HG03439 (cell line): ENCODE data around the gene ACP7.
"Not testable (repeated sequence)": the region's sequence is repeated elsewhere in the genome, so short reads cannot be mapped to it uniquely, and the experiment has no call there.

Experiments
- ATAC-seq: cut with Tn5 transposase; IDR thresholded peaks from one replicate; pipeline ENCODE4 v1.9.1; 2021; ENCODE audit warnings: mild to moderate bottlenecking, moderate library complexity; ENCODE audit not compliant: unreplicated experiment

ACP7 gene, protein sequence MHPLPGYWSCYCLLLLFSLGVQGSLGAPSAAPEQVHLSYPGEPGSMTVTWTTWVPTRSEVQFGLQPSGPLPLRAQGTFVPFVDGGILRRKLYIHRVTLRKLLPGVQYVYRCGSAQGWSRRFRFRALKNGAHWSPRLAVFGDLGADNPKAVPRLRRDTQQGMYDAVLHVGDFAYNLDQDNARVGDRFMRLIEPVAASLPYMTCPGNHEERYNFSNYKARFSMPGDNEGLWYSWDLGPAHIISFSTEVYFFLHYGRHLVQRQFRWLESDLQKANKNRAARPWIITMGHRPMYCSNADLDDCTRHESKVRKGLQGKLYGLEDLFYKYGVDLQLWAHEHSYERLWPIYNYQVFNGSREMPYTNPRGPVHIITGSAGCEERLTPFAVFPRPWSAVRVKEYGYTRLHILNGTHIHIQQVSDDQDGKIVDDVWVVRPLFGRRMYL

DNA sequence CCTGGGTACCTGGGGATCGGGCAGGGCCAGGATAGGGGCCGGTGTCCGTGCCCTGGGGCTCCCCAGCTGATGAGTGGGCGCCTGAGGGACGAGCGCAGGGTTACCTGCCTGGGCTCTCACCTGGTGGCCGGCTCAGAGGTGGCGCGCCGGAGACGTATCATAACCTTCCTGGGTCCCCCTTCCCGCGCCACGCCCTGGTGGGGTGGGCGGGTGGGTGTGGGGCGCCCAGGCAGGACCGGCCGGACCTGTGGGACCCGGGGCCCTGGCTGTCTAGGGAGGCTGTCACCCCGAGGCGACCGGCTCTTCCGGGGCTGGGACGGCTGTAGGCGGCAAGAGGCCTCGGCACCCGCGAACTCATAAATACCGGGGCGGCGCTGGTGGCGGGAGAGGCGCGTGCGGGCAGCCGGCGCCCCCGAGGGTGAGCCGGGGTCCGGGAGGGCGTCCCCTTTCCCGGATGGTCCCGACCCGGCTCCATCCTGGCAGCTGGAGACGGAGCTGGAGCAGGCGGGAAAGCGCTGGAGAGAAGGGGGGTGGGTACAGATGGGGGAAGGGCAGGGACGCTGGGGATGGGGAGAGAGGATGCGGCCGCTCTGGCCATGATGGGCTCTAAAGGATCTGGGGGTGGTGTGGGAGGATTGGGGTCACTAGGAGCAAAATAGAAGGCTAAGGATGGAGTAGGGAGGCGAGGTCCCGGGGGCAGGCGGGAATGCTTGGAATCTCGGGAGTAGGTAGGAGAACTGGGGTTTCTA, at the start of gene ACP7:
ACP7 (plus strand) TSS at position 386 of the 749 bp plus-strand sequence. CDS start 902 bp downstream, outside the sequence.
- no peak for ATAC-seq

DNA sequence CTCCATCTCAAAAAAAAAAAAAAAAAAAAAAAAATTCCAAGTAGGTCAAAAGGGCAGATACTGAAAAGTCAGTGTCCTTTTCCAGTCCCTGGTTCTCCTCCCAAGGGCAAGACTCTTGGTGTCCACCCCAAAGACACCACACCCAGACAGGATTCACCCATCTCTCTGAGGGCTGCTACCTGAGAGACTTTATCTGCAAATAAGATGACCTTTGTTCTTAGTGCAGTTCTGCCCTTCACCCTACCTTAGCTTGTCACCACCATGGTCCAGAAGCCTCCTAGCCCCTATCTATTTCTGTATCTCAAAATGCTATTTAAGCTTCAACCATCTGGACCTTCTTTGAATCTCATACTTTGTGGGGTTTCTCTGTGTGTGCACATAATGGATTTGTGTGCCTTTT, 47.6 kb upstream of the ACP7 start:
- no peak for ATAC-seq

DNA sequence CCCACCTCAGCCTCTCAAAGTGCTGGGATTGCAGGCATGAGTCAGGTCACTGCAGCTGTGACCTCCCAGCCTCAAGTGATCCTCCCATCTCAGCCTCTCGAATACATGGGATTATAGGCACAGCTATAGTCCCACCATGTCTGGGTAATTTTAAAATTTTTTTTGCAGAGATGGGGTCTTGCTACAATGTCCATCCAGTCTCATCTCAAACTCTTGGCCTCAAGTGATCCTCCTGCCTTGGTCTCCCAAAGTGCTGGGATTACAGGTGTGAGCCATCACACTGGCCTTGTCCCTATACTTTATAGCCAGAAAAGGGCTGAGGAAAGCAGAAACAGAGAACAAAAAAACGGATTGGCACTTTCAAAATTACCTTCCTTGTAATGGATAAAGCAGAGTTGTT, 47.0 kb upstream of the ACP7 start:
- no peak for ATAC-seq

DNA sequence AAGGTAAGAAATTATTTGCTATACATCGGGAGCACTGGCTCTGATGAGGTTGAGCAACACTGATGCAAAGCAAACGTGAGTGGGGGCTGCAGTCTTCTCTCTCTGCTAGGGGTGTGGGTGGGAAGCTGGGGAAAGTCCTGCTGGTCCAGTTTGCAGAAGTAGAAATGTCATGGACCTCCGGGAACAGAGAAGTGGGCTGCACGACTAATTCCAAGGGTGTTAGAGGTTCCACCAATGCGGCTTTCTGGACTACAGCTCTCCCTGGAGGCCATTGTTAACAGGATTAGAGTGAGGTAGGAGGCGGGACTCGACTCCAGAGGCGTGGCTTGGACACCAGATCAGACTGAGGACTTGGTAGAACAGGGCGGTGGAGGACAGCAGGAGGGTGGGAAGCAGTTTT, 46.1 kb upstream of the ACP7 start:
- no peak for ATAC-seq

DNA sequence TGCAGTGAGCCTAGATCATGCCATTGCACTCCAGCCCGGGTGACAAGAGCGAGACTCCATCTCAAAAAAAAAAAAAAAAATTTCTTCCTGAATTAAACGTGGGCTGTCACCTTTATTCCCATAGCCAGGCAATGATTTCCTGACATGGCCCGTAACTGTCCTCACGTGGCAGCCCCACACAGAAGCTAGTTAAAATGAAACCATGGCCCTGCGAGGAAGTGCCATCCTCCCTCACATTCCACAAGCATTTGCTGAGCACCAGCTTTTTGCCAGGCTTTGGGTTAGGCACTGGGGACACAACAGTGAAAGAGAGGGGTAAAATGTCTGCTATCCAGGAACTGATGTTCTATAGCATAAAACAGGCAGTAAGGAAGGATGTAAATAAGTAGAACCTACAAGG, 38.7 kb upstream of the ACP7 start:
- no peak for ATAC-seq

DNA sequence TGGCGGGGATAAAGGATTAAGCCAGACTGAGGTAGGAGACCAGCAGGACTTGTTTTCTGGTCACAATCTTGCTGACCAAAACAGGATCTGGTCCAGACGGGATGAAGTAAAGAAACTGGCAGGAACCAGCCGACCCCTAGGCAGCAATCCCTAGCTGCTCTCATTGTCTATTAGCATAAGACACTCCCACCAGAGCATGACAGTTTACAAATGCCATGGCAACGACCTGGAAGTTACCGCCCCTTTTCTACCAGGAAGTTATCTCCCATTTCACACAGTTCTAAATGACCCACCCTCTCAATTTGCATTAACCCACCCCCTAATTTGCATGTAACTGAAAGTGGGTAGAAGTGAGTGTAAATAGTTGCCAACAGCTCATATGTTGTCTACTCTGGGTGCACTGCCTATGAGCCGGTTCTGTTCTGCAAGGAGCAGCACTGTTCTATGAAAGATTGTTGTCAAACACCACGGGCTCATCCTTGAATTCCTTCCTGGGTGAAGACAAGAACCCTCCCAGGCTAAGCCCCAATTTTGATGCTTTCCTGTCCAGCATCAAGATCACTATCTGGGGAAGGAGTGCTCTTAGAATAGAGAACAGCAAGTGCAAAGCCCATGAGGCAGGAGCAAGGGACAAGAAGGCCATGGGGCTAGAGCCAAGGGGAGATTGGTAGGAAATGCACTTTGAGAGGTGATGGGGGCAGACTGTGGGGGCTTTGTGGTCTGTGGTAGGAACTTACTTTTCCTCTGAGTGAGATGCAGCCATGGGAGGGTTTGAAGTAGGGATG, 37.9 kb upstream of the ACP7 start:
- ATAC-seq, result no peak

DNA sequence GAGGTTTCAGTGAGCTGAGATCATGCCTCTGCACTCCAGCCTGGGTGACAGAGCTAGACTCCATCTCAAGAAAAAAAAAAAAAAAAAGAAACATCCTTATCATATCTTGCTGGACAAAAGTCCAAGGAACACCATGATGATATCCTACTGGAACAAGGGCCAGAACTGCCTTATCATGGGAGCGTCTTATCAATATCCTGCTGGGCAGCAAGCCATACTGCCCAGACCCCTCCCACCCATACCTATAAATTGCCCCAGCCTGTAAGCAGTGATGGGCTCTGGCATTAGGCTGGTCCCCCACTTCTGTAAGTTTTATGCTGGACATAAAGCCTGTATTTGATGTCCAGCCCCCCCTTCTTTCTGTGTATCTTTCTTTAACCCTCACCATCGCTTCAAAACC, 37.1 kb upstream of the ACP7 start:
- no peak for ATAC-seq

DNA sequence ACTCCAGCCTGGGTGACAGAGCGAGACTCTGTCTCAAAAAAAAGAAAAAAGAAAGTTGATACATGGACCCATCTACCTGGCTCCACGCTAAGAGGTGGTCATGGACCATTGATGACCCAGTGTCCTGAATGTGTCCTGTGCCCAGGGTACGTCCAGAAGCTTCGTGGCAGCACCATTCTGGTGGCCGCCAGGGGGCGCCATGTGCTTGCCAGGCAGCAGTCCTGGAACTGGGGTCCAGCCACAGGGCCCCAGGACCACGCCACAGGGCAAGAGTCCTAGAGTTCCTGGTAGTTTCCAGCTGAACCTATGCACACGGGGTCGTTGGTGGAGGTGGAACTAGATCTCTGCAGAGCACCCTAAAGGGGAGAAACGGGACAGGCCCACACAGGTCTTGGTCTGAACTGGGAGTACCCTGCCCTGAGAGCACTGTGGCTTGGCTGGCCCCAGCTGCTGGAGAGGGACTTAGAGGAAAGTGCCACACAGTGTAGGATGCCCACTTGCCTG, 31.9 kb upstream of the ACP7 start:
- no peak for ATAC-seq

DNA sequence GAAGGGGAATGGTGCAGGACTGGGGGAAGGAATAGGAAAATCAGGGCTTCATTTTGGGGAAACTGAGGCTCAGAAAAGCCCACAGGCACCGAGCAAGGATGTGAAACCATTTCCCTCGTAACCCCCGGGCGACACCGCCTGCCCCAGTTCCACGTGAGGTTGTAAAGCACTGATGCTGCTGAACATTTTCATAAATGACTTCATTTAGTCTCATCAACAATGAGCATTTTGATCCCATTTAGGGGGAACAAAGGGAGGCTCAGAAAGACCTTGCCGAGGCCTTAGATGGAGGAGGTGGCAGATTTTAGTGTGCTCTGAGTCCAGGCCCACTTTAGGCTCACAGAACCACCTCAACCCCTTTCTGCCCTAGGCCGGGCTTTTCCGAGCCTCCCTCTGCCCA, 31.3 kb upstream of the ACP7 start:
- ATAC-seq, result no peak

DNA sequence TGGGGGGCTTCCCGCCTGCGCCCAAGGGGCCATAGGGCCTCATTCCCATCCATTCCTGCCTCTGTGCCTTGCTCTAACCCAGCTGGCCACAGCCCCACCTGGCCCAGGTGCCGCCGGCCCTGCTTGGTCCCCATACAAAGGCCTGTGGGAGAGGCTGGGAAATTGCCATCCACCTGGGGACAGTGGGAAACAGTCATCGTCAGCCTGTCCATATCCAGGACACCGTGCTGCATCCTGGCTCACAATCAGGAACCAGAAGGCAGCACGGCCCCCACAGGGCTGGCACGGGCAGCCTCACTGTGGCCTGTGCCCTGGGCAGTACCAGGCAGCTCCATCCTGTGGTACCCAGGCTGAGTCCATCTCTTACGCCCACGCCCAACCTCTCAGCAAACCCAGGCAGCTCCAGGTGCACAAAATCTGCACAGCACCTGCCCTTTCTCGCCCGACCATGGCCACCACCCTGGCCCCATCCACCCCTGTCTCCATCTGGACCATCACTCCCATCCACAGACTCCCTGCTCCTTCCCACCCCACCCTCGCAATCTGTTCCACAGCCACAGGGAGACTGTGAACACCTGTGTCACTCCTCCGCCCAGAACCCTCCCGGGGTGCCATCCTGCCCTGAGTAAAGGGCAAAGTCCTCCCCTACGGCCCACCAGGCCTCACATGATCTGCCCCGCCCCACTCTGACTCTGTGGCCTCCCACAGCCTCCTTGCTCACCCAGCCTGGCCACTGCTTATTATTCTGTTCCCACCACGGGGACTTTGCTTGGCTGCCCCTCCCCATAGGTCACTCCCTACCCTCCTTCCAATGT, 30.7 kb upstream of the ACP7 start:
- ATAC-seq, result no peak

DNA sequence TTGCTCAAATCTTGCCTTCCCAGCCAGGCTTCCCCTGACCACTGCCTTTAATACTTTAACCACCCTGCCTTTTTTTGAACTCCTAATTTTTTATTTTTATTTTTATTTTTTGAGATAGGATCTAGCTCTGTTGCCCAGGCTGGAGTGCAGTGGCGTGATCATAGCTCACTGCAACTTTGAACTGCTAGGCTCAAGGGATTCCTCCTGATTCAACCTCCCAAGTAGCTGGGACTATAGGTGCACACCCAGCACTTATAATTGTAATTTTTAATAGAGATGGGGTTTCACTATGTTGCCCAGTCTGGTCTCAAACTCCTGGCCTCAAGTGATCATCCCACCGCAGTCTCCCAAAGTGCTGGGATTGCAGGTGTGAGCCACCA, 30.1 kb upstream of the ACP7 start:
- no peak for ATAC-seq

DNA sequence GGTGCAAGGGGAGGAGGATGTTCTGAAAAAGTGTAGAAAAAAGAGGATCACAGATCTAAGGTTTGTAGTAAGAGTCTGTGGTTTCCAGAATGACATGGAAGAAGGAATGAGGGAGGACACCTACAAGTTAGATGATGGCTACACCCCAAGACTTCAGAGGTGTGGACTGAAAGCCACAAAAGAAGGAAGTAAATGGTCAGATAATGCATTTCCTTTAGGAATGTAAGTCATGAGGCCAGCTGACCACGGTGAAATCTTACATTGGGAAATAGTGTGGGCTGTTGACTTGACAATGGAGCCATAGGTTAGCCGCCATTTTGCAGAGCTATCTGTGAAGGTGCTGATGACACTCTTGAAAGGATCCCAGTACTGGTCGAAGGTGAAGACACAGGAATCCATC, 26.6 kb upstream of the ACP7 start:
- no peak for ATAC-seq

DNA sequence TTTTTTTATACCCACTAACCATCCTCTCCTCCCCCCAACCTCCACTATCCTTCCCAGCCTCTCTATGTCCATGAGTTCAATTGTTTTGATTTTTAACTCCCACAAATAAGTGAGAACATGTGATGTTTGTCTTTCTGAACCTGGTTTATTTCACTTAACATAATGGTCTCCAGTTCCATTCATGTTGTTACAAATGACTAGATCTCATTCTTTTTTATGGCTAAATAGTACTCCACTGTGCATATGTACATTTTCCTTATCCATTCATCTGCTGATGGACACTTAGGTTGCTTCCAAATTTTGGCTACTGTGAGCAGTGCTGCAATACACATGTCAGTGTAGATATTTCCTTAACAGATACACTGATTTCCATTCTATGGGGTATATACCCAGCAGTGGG, 24.9 kb upstream of the ACP7 start:
- ATAC-seq, result no peak

DNA sequence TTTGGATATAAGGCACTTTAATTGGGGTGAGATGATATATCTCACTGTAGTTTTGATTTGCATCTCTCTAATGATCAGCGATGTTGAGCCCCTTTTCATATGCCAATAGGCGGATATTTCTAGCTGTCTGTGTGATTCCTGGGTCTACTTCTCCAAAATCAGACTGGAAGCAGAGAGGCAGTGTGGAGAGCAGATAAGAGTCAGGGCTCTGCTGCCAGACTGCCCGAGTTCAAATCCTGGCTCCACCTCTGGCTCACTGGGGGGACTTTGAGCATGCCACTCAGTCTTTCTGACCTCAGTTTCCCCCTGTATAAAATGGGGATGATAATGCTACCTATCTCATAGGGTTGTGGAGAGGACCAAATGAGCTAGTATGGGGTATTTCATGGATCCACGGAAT, 24.0 kb upstream of the ACP7 start:
- no peak for ATAC-seq

DNA sequence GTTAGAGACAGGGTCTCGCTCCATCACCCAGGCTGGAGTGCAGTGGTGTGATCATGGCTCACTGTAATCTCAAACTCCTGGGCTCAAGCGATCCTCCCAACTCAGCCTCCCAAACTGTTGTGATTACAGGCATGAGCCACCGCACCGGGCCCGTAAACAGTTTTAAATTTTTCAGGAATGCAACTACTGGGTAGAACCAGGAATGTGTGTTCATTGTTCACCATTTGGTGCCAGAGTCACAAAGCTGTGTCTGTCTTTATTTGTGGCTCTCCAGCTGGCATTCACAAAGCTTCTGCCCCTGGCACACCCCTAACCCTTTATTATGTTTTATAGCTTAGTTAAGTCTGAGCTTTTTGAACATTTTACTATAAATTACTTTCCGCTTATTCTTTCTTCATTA, 19.8 kb upstream of the ACP7 start:
- ATAC-seq, result no peak

DNA sequence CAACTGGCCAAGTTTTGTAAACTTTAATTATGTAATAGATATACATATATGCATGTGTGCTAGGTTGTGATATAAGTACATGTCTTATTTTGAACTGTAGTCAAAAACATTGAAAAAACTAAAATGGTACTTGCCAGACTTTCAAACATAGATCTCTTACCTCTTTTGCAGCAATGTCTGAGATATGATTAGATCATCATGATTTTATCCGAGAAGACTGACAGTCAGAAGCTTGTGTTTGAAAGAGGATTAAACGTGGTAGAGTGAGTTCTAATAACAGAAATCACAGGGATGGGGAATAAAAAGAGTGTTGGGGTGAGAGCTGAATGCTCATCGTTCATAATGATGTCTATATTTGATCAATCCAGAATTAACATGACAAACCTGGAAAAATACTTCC, 18.2 kb upstream of the ACP7 start:
- ATAC-seq, result no peak

DNA sequence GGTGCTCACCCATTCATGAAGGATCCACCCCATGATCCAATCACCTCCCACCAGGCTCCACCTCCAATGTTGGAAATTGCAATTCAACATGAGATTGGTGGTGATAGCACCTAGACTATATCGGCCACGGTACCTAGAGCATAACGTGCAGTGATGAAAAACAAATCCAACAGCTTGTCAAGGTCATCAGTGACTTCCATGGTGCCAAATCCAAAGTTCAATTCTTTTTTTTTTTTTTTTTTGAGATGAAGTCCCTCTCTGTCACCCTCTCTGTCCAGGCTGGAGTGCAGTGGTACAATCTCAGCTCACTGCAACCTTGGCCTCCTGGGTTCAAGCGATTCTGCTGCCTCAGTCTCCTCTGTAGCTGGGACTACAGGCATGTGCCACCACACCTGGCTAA, 17.1 kb upstream of the ACP7 start:
- ATAC-seq, result no peak

DNA sequence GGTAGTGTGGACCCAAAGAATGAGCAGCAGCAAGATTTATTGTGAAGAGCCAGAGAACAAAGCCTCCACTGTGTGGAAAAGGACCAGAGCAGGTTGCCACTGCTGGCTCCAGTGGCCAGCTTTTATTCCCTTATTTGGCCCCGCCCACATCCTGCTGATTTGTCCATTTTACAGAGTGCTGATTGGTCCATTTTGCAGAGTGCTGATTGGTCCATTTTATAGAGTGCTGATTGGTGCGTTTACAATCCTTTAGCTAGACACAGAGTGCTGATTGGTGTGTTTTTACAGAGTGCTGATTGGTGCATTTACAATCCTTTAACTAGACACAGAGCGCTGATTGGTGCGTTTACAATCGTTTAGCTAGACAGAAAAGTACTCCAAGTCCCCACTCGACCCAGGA, 15.9 kb upstream of the ACP7 start:
- not testable (repeated sequence) for ATAC-seq

DNA sequence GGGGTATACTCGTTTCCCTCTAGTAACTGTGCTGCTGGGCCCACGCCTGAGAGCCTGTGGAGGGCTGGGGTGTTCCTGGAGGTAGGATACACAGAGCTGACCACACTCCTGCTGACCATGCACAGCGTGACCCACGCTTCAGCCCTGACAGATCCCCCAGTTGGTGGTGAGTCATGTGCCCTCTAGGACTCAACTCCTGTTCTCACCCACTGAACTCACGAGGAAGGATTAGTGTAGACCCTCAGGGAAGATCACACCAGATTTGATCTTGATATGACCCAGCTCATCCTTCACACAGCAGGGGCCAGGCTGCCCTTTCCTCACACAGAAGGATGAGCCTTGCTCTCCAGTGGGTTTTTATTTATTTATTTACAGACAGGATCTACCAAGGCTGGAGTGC, 13.3 kb upstream of the ACP7 start:
- ATAC-seq, result no peak

DNA sequence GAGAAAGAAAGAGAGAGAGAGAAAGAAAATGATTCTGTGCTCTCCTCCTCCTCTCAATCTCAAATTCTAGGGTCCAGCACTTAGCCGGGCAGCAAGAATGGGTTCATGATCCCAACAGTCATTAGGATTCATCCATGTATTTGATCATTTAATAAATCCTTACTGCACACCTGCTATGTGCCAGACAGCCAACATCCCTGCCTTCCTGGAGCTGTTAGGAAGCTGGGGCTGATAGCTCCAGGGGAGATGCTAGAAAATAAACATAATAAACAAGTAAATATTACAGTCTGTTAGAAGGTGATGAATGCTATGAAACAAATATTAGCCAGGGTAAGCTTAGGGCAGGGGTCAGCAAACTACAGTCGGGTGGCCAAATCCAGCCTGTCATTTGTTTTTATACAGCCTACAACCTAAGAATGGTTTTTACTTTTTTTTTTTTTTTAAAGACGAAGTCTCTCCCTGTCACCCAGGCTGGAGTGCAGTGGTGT, 9.9 kb upstream of the ACP7 start:
- ATAC-seq, result no peak
